H9 (cell line): Measurements from ENCODE around the gene ZBTB6. TPM values are rescaled to one million over a fixed set of nuclear protein-coding genes. Genes with fewer than 3 reads are reported as not detected.

Experiments used
- DNase-seq: peaks from one replicate; pipeline ENCODE4 v3.0.0-alpha.2; 2017
- H2AFZ ChIP-seq: one replicate; pipeline ENCODE4 v1.6.1; 2013; ENCODE audit warnings: mild to moderate bottlenecking, low read length, control low read depth, moderate library complexity
- H2AK5ac ChIP-seq: 2 replicates; pipeline ENCODE4 v1.6.1; 2013; ENCODE audit warnings: low read length, control low read depth, mixed read lengths; ENCODE audit not compliant: insufficient read length
- H2BK120ac ChIP-seq: one replicate; pipeline ENCODE4 v1.6.1; 2013; ENCODE audit warnings: low read depth, mild to moderate bottlenecking, low read length, control low read depth, inconsistent platforms; ENCODE audit not compliant: poor library complexity, severe bottlenecking
- H2BK12ac ChIP-seq: 2 replicates; pipeline ENCODE4 v1.6.1; 2013; ENCODE audit warnings: low read length, control low read depth, mixed read lengths, low read depth; ENCODE audit not compliant: insufficient read length
- H2BK15ac ChIP-seq: 2 replicates; pipeline ENCODE4 v1.6.1; 2013; ENCODE audit warnings: low read depth, low read length, control low read depth
- H2BK20ac ChIP-seq: one replicate; pipeline ENCODE4 v1.6.1; 2013; ENCODE audit warnings: low read depth, mild to moderate bottlenecking, low read length, control low read depth, inconsistent platforms; ENCODE audit not compliant: poor library complexity, severe bottlenecking
- H2BK5ac ChIP-seq: 2 replicates; pipeline ENCODE4 v1.6.1; 2013; ENCODE audit warnings: low read length, control low read depth, mixed read lengths; ENCODE audit not compliant: insufficient read length
- H3K14ac ChIP-seq: 2 replicates; pipeline ENCODE4 v1.6.1; 2013; ENCODE audit warnings: low read length, control low read depth; ENCODE audit not compliant: insufficient read depth
- H3K18ac ChIP-seq: 2 replicates; pipeline ENCODE4 v1.6.1; 2013; ENCODE audit warnings: low read depth, mild to moderate bottlenecking, mixed read lengths, low read length, control low read depth; ENCODE audit not compliant: insufficient read length
- H3K23ac ChIP-seq: 2 replicates; pipeline ENCODE4 v1.6.1; 2013; ENCODE audit warnings: low read length, control low read depth, mixed read lengths, low read depth; ENCODE audit not compliant: insufficient read length
- H3K23me2 ChIP-seq: 2 replicates; pipeline ENCODE4 v1.6.1; 2013; ENCODE audit warnings: low read depth, mild to moderate bottlenecking, mixed read lengths, low read length, control low read depth; ENCODE audit not compliant: insufficient read length, poor library complexity, severe bottlenecking
- H3K27ac ChIP-seq: 2 replicates; pipeline ENCODE4 v1.5.1; 2013; ENCODE audit warnings: low read length, control low read depth, mixed read lengths, low read depth; ENCODE audit not compliant: insufficient read length
- H3K27me3 ChIP-seq: 2 replicates; pipeline ENCODE4 v1.6.1; 2013; ENCODE audit warnings: low read length, control low read depth, inconsistent platforms; ENCODE audit not compliant: insufficient read depth
- H3K4ac ChIP-seq: 2 replicates; pipeline ENCODE4 v1.6.1; 2013; ENCODE audit warnings: low read depth, mild to moderate bottlenecking, control low read depth, inconsistent platforms, low read length, moderate library complexity
- H3K4me1 ChIP-seq: 2 replicates; pipeline ENCODE4 v1.6.1; 2013; ENCODE audit warnings: low read length, control low read depth, inconsistent platforms; ENCODE audit not compliant: insufficient read depth
- H3K4me2 ChIP-seq: 2 replicates; pipeline ENCODE4 v1.6.1; 2013; ENCODE audit warnings: low read length, control low read depth, mixed read lengths; ENCODE audit not compliant: insufficient read length, insufficient read depth
- H3K56ac ChIP-seq: 2 replicates; pipeline ENCODE4 v1.6.1; 2013; ENCODE audit warnings: low read depth, mild to moderate bottlenecking, mixed read lengths, low read length, control low read depth; ENCODE audit not compliant: insufficient read length
- H3K79me1 ChIP-seq: 2 replicates; pipeline ENCODE4 v1.6.1; 2013; ENCODE audit warnings: low read depth, mild to moderate bottlenecking, moderate library complexity, low read length, control low read depth, inconsistent platforms; ENCODE audit not compliant: insufficient read depth, poor library complexity, severe bottlenecking
- H3K79me2 ChIP-seq: 2 replicates; pipeline ENCODE4 v1.6.1; 2013; ENCODE audit warnings: low read length, control low read depth, inconsistent platforms; ENCODE audit not compliant: insufficient read depth
- H3K9ac ChIP-seq: 2 replicates; pipeline ENCODE4 v1.6.1; 2013; ENCODE audit warnings: low read length, control low read depth, mixed read lengths; ENCODE audit not compliant: insufficient read length; ENCODE audit errors: extremely low read depth
- H3K9me3 ChIP-seq: one replicate; pipeline ENCODE4 v1.6.1; 2013; ENCODE audit warnings: low read depth, low read length, inconsistent platforms; ENCODE audit not compliant: control insufficient read depth
- H3T11ph ChIP-seq: one replicate; pipeline ENCODE4 v1.6.1; 2013; ENCODE audit warnings: mild to moderate bottlenecking, low read length, control low read depth, inconsistent platforms
- H4K20me1 ChIP-seq: one replicate; pipeline ENCODE4 v1.6.1; 2013; ENCODE audit not compliant: control insufficient read depth, insufficient read length, insufficient read depth
- H4K5ac ChIP-seq: 2 replicates; pipeline ENCODE4 v1.6.1; 2013; ENCODE audit warnings: low read depth, mild to moderate bottlenecking, mixed read lengths, low read length, control low read depth; ENCODE audit not compliant: insufficient read length
- H4K8ac ChIP-seq: replicated peaks from 2 replicates; pipeline ENCODE4 v1.6.1; 2013; ENCODE audit warnings: low read length, control low read depth, mixed read lengths, low read depth; ENCODE audit not compliant: insufficient read length
- H4K91ac ChIP-seq: 2 replicates; pipeline ENCODE4 v1.6.1; 2013; ENCODE audit warnings: low read depth, mild to moderate bottlenecking, moderate library complexity, mixed read lengths, low read length, control low read depth; ENCODE audit not compliant: insufficient read length
- H3K27ac Mint-ChIP-seq, 3 experiments: 2 replicates in 2 of 3; 3 replicates in 1 of 3; pipeline ENCODE4 v1.8.0; 2020 to 2021; ENCODE audit warnings: mixed read lengths in 3 of 3, mild to moderate bottlenecking in 1 of 3, moderate library complexity in 1 of 3
- H3K27me3 Mint-ChIP-seq: 2 replicates; pipeline ENCODE4 v1.8.0; 2021; ENCODE audit warnings: low read depth, mild to moderate bottlenecking, moderate library complexity, mixed read lengths
- H3K36me3 Mint-ChIP-seq, 3 experiments: 2 replicates in 2 of 3; 3 replicates in 1 of 3; pipeline ENCODE4 v1.8.0; 2020 to 2021; ENCODE audit warnings: low read depth in 3 of 3, mixed read lengths in 3 of 3; ENCODE audit not compliant: insufficient read depth in 1 of 3
- H3K4me1 Mint-ChIP-seq, 2 experiments: 2 replicates each; pipeline ENCODE4 v1.8.0; 2020; ENCODE audit warnings: mixed read lengths in 2 of 2
- H3K4me3 Mint-ChIP-seq, 2 experiments: 2 replicates in 1 of 2; 3 replicates in 1 of 2; pipeline ENCODE4 v1.8.0; 2020 to 2021; ENCODE audit warnings: mild to moderate bottlenecking in 2 of 2, mixed read lengths in 2 of 2, moderate library complexity in 1 of 2
- H3K9me3 Mint-ChIP-seq, 2 experiments: 2 replicates in 1 of 2; 3 replicates in 1 of 2; pipeline ENCODE4 v1.8.0; 2020; ENCODE audit warnings: mild to moderate bottlenecking in 2 of 2, mixed read lengths in 2 of 2, moderate library complexity in 1 of 2
- CTCF ChIP-seq: fragments of 200-600 bp; sonication (generic); conservative IDR thresholded peaks from 3 replicates; pipeline ENCODE4 v1.8.0; 2021; ENCODE audit warnings: antibody characterized with exemption, mild to moderate bottlenecking
- WGBS: extraction: QIAGEN DNeasy Blood & Tissue Kit; methylation state at CpG from one replicate; pipeline ENCODE4 v1.1.7; 2013; ENCODE audit warnings: missing lambda C conversion rate, low lambda C conversion rate, mixed read lengths; ENCODE audit not compliant: insufficient read length; ENCODE audit errors: extremely low coverage; 5-methylcytosine and 5-hydroxymethylcytosine counted together
- total RNA-seq: library from RNA; stranded (reverse); gene quantifications from 2 replicates; pipeline ENCODE4 v1.2.1, GENCODE V29; 2021

Gene ZBTB6
- total RNA-seq, 1 experiment from 2014 or later: 10.2 TPM

- Histone ChIP-seq H3K79me2 (peaks cover 34% of the 10 kb centered on the region), H3T11ph (no peak overlapping the region), H2BK5ac (no peak overlapping the region), H4K8ac (no peak overlapping the region), H3K14ac (no peak overlapping the region), H2BK12ac (no peak overlapping the region), H2AFZ (no peak overlapping the region), H3K4ac (no peak overlapping the region), H3K18ac (no peak overlapping the region), H3K4me1 (no peaks in the 10 kb centered on the region), H3K56ac (no peak overlapping the region), H3K4me2 (no peak overlapping the region), H2BK20ac (no peak overlapping the region), H2AK5ac (no peak overlapping the region), H3K9ac (no peak overlapping the region), H3K23me2 (peaks cover 3% of the 10 kb centered on the region), H3K27ac (no peak overlapping the region), H3K23ac (no peak overlapping the region), H3K9me3 (no peaks in the 10 kb centered on the region), H4K91ac (no peak overlapping the region), H4K20me1 (no peaks in the 10 kb centered on the region), H2BK120ac (no peak overlapping the region), H4K5ac (no peak overlapping the region), H2BK15ac (no peak overlapping the region), H3K79me1 (peaks cover 3% of the 10 kb centered on the region), H3K27me3 (no peaks in the 10 kb centered on the region)
- no CpG with 5 or more reads among the region's 4 CpGs for WGBS
- H3K36me3 Mint-ChIP-seq: peaks cover 0 to 8% (median 3%) of the 10 kb centered on the region in 3 experiments; a peak in 4 of 7 replicates
- no peak overlapping the region for H3K4me3 Mint-ChIP-seq
- H3K27ac Mint-ChIP-seq: peak overlapping the region in 2 of 3 experiments; percentile 50 to 87; a peak in 4 of 7 replicates
- H3K4me1 Mint-ChIP-seq: peaks cover 25 to 44% of the 10 kb centered on the region in 2 experiments
- H3K27me3 Mint-ChIP-seq: no peaks in the 10 kb centered on the region
- TF ChIP-seq CTCF: no peak
- no peak for DNase-seq
- no peaks in the 10 kb centered on the region for H3K9me3 Mint-ChIP-seq
Measured at GRCh38 chr9:122944960-122945888, 32.1 kb upstream of the ZBTB6 start.
